GM08714 (cell line): ENCODE measurements around the gene LRRC9.

Experiments used
- H3K4me3 ChIP-seq: fragments of 200-500 bp; sonication (Bioruptor generic); 2 replicates; pipeline ENCODE4 v1.5.1; 2014; ENCODE audit warnings: mild to moderate bottlenecking, low read length, inconsistent platforms
- ZNF274 ChIP-seq: IDR thresholded peaks from 2 replicates; pipeline ENCODE4 v1.6.1; 2012; ENCODE audit warnings: mild to moderate bottlenecking, low read depth, low read length

Gene LRRC9

DNA sequence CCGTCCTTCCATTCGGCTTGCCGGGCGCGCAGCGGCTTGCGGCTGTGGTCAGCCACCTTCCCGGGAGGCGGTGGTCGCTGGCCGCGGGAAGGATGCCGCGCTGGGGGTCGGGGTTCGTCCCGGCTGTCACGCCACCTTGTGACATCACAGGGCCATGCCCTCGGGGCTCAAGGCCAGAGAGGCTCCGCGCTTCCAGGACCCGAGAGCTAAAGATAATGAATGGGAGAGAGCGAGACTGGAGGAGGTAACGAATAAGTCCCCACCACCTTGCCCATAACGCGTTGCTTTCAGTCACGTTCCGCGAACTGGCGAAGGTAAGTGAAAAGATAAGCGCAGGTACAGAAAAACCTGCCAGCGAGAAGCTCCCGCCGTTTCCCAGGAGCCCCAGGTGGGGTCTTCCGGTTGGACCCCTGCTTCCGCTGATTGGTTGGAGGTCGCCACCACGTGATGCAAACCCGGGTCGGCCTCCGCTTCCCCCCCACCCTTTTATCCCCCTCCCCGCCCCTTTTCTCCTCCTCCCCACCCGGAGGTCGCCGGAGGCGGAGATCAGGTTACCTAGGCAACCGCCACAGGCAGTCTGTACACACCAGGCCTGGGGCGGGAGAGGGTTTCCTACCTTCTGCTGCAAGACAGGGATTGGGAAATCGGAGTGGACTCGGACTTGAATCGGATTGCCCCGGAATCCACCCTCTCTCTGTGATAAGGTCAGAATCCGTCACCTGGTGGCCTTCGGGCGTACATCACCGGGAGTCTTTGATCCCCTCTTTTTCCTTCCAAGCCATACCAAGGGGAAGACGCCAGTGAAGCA, at the start of gene LRRC9:
LRRC9 (plus strand) TSS at position 575 of the 808 bp plus-strand sequence.
- peak within 1 kb of the TSS; percentile 30 for H3K4me3 ChIP-seq
- no peak for TF ChIP-seq ZNF274

DNA sequence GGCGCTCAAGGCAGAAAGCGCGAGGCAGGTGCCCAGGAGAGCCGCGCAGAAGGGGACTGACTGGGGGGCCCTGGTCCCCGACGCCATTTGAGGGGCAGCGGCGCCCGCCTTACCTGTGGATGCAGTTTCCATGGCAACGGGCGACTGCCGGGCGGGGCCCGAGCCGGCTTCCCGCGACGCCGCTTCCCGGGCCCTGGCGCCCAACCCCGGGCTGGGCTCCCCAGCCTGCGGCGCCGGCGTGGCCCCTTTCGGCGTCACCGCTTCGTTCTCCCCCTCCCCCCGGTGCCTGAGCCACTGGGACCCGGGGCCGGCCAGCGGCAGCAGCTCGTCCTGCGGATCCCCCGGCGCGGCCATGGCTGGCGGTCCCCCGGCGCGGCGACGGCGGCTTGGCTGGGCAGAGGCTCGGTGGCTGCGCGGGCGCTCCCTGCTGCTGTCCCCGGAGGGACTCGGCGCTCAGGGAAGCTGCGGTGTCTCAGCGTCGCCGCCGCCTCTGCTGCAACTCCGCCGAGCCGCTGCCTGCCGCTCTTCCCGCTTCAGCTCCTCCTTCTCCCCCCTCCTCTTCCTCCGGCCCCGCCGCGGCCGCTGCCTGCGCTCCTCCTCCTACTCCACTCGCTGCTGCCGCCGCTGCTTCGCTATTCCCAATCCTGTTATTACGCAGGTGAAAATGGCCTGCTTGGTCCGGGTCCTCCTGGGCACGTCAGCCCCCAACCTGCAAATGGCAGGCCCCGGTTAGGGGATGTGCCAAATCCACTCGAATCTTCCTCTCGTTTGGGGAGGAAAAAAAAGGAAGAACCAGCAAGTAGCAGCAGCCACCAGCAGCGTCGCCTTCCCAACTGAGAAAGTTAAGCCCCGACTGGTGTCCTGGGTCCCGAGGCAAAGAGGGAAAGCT, 49.4 kb upstream of the LRRC9 start, which contains the start of gene RTN1:
RTN1 (minus strand) TSS at position 500 of the 889 bp plus-strand sequence; CDS start at position 354, 146 bp downstream.
- no peak for TF ChIP-seq ZNF274
- peak within 1 kb of the TSS; percentile 57; the same call in 1 of the 2 replicates for H3K4me3 ChIP-seq

DNA sequence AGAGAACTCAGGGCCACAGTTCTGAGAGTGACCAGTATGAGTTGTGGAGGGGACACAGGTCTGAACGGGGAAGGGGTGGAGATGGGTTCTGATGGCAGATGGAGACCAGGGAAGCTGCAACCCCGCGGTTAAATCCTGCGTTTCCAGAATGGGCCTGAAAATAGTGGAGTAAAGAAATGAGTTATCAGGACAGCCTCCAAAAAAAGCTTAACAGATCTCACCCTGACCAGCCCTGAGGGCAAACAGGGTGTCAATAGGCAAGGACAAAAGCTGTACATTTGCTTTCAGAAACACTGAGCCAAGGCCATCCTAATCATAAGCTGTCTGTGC, 48.8 kb upstream of the LRRC9 start:
- no peak for TF ChIP-seq ZNF274
- H3K4me3 ChIP-seq: peak overlapping the region; percentile 57; the same call in 1 of the 2 replicates

DNA sequence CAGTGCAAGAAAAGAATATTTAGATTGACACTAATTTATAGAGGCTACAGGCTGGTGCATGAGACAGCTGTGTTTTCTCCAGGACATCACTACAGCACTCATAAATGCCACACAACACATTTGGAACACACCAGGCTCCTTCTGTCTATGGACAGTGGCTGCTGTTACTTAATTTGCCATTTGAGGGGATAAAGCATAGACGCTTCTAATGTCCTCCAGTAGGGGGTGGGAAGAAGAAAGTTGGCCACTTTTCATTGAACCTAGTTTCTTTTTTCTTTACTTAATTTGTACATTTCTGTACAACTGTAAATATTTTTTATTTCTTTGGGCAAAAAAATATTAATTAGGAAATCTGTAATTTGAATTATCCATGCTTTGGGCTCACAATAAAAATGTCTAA, 37.0 kb upstream of the LRRC9 start:
- H3K4me3 ChIP-seq: no peak overlapping the region
- TF ChIP-seq ZNF274: no peak

DNA sequence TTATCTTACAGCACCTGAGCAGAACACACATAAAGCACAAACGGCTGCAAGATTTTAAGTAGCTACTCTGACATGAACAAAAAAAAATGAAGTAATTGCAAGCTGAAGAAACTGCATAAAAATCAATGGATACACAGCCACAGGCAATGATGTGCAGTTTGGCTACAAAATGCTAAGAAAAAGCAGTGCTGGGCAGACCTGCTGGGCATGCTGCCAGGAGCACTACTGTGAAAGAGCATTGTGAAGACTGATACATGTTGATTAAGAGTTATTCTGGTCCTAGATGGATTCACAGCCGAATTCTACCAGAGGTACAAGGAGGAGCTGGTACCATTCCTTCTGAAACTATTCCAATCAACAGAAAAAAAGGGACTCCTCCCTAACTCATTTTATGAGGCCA, 29.3 kb upstream of the LRRC9 start:
- no peak overlapping the region for H3K4me3 ChIP-seq
- TF ChIP-seq ZNF274: no peak

DNA sequence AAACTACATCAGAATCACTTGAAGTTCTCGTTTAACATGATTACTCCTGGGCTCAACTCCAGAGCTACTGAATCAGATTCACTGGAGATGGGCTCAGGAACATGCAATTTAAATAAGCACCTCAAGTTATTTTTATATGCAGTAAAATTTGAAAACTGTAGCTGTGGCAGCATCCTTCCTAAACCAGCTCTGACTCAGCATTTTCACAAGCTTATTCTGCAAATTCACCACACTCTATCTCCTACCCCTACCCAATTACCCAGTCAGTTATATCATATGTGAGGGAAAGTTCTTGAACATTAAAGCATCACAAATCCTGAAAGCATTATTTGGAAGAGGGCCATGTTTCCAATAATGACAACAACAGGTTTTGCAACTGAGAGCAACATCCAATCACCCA, 24.2 kb upstream of the LRRC9 start:
- no peak for TF ChIP-seq ZNF274
- no peak overlapping the region for H3K4me3 ChIP-seq

DNA sequence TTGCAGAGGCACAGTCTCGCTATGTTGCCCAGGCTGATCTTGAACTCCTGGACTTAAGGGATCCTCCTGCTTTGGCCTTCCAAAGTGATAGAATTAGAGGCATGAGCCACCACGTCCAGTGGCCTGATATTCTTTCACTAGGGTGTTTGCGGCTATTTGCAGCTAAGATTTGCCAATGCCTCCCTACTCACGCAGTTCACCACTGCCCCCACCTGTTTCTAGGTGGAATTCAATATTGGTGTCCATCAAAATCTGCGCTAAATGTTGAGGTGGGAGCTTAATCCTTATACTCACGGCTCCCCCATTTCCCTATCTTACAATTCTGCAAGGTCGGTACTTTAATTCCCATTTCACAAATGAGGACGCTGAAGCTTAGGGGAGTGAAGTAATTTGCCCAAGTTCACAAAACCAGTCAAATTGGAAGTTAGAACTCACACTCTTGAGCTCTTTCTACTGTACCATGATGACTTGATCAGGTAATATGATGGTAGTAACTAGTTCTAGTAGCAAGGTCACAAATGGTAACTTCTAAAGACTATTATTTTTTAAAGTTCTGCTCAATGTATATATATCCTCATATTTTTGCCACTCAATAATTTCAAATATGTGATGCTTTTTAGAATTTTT, 22.1 kb upstream of the LRRC9 start:
- H3K4me3 ChIP-seq: no peak overlapping the region
- TF ChIP-seq ZNF274: no peak

DNA sequence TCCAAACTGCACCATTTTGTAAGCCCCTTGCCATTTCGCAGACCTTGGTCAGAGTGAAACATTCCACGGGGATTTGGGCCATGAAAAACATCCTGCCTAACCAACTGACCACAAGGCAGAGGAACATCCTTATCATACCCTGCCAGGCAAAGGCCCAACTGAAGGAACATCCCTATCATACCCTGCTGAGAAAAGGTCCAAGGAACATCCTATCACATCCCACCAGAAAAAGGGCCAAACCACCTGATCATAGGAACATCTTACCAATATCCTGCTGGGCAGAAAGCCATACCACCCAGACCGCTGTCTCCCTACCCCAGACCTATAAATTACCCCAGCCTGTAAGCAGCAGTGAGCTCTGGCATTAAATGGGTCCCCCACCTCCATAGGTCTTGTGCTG, 19.4 kb upstream of the LRRC9 start:
- H3K4me3 ChIP-seq: no peak overlapping the region
- no peak for TF ChIP-seq ZNF274

DNA sequence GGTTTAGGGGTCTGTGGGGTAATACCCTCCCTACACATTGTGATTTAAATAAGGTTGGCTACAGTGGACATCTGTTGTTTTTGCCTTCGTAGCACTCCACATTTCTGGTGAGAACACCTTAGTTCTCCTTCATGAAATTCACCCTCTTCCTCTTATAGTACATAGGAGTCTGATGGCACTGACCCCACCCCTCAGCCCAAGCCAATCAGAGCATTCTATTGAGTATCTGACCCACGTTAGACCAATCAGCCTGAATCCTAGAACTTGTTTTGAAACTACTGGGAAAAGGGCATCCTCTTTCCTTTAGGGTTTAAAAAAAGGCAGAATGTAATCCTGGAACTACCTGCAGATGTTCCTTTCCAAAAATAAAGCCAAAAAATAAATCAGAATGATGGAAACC, 15.8 kb upstream of the LRRC9 start:
- no peak for TF ChIP-seq ZNF274

DNA sequence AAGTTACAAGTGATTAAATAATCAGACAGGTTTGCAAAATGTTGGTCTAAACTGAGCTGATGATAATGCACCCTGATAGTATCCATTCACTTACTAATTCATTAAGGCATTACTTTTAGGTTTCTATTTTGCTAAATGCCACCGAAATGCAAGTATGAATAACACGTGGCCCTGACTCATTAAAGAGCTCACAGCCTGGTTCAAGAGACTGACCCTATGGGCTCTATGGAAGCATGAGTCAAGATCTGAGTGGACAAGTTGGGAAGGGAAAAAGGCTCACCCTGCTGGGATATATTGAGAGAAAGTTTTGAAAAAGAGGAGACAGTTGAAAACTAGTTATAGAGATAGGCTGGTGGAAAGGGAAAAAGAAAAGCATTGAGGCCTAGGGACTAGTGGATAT, 14.8 kb upstream of the LRRC9 start:
- no peak overlapping the region for H3K4me3 ChIP-seq
- no peak for TF ChIP-seq ZNF274

More for the DNA sequence above, 15.8 kb upstream of the LRRC9 start:
- H3K4me3 ChIP-seq: no peak overlapping the region

DNA sequence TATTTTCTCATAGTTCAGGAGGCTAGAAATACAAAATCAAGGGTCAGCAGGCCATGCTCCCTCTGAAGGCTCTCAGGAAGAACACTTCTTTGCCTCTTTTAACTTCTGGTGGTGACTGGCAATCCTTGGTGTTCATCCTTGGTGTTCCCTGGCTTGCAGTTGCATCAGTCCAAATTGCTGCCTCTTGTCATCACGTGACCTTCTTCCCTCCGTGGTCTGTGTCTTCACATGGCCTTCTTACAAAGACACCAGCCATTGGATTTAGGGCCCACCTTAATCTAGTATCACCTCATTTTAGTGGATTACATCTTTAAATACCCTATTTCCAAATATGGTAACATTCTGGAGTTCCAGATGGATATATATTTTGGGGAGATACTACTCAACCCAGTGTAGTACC, 7.5 kb upstream of the LRRC9 start:
- no peak for TF ChIP-seq ZNF274
- H3K4me3 ChIP-seq: no peak overlapping the region

DNA sequence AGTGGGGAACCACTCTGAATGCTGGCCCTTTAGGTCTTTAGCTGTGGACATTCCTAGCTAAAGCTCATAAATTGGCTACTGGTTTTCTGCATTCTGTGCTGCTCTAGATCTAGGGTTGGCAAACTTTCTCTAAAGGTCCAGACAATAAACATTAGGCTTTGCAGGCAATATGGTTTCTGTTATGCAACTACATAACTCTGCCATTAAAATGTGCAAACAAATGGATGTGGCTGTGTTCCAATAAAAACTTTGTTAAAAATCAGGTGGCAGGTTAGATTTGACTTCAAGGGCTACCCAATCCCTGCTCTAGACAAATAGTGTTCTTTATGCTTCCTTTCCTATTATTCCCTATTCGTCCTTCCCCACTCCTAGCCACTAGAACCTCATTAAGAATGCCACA, 6.8 kb upstream of the LRRC9 start:
- TF ChIP-seq ZNF274: no peak
- no peak overlapping the region for H3K4me3 ChIP-seq

DNA sequence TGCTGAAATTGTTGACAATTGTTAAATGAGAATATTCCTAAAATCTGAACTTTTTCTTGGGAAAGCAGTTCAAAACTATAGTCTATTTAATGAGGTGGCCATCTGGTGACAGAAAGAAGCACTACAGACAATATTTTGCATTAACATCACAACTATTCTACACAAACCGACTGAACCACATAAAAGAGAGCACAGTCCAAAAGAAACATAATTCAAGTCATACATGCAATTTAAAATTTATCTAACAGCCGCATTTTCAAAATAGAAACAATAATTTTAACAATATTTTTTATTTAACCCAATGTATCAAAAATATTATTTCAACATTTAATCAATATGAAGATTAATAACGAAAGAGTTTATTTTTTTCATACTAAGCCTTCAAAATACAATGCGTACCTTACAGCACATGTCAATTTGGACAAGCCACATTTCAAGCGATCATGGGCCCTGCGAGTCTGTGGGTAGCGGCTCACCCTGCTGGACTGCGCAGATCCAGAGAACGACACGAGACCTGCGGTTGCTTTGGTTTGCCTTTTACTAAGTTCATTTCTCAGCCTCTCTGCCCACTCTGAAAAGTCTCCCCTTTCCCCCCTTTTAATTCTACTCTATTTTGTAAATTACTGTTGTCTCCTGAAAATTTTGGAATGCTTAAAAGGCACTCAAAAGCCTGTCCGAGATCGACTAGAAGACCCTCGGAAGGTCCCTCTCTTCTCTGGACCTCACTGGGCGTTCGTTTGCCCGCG, 947 bp upstream of the LRRC9 start:
- no peak for TF ChIP-seq ZNF274
- peak overlapping the region; percentile 30 for H3K4me3 ChIP-seq

DNA sequence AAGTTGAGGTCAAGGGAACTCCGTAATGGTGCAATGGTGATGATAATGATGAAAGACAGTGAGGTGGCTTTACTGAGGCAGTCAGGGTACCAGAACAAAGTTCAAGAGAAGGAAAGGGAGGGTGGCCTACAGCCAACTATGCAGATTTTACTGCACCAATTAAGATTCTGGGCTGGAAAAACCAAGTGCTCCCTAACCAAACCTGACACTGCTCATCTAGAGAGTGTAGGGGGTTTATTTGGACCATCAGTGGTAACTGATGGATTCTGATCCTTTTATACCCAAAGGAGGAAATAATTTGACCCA, 387 bp downstream of the LRRC9 start:
- TF ChIP-seq ZNF274: no peak
- no peak overlapping the region for H3K4me3 ChIP-seq
